Lower leg skin (tissue), 4 donors: Measurements from ENCODE around the gene PTK6. TPM values are rescaled to one million over a fixed set of nuclear protein-coding genes. Genes with fewer than 3 reads are reported as not detected.

Source experiments
- DNase-seq, 2 donors: peaks; one replicate each; pipeline ENCODE4 v3.0.0-alpha.2; 2019; ENCODE audit warnings: low spot score in 2 of 2
- H3K4me3 ChIP-seq: fragments of 200-600 bp; sonication (generic); 2 replicates; pipeline ENCODE4 v1.5.1; 2017; ENCODE audit warnings: mild to moderate bottlenecking, low read depth; ENCODE audit not compliant: poor library complexity, severe bottlenecking
- POLR2A ChIP-seq, 2 donors: fragments of 450-650 bp; IDR thresholded peaks; one replicate each; pipeline ENCODE4 v1.6.1; 2016 to 2017; ENCODE audit warnings: antibody characterized with exemption in 2 of 2, mild to moderate bottlenecking in 1 of 2, moderate library complexity in 1 of 2
- WGBS, 2 donors: methylation state at CpG; one replicate each; pipeline ENCODE4 v1.1.5; 2018; 5-methylcytosine and 5-hydroxymethylcytosine counted together
- intact Hi-C: fragments of 100-400 bp; cut with DNase I; formaldehyde crosslinking; loops from one replicate; pipeline ENCODE4 v1.15.0; 2023; ENCODE audit warnings: low total_unique reads
- total RNA-seq, 4 donors: library from RNA; depleted of rRNA; stranded (reverse); fragments of >200 nt; gene quantifications; one replicate each; pipeline ENCODE4 v1.1.0, GENCODE V29; 2016
- TF ChIP-seq, protein P1 (sequence below), 3 donors: fragments of 450-650 bp; IDR thresholded peaks; one replicate each; pipeline ENCODE4 v1.5.1; 2016; ENCODE audit warnings: antibody characterized with exemption in 3 of 3, mild to moderate bottlenecking in 3 of 3, moderate library complexity in 2 of 3

Gene PTK6
- total RNA-seq, 4 donors from 2014 or later: 72.4 to 101 (median 79.9) TPM

DNA sequence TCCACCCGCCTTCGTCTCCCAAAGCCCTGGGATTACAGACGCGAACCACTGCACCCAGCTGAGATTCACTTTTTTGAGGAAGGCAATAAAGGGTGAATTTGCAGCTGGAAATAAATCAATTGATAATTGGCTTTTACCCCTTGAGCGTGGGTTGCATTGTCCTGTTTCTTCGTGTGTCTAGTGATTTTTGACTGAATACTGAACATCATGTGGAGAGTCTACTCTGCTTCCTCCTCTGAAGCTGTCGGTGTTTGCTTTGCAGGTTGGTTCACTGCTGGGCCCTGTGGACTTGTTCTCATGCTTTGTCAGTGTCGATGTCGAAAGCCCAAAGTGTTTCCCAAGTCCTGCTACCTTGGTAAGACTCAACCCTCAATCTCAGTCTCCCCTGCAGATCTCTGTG, 32.5 kb downstream of the PTK6 start:
- 87 to 89% methylated on average over 9 of the region's 9 CpGs for WGBS, 2 donors
- TF ChIP-seq, protein P1, sequence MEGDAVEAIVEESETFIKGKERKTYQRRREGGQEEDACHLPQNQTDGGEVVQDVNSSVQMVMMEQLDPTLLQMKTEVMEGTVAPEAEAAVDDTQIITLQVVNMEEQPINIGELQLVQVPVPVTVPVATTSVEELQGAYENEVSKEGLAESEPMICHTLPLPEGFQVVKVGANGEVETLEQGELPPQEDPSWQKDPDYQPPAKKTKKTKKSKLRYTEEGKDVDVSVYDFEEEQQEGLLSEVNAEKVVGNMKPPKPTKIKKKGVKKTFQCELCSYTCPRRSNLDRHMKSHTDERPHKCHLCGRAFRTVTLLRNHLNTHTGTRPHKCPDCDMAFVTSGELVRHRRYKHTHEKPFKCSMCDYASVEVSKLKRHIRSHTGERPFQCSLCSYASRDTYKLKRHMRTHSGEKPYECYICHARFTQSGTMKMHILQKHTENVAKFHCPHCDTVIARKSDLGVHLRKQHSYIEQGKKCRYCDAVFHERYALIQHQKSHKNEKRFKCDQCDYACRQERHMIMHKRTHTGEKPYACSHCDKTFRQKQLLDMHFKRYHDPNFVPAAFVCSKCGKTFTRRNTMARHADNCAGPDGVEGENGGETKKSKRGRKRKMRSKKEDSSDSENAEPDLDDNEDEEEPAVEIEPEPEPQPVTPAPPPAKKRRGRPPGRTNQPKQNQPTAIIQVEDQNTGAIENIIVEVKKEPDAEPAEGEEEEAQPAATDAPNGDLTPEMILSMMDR (IDR thresholded peaks at IDR 0.05): no peak
- no peak for TF ChIP-seq POLR2A (IDR thresholded peaks at IDR 0.05)
- DNase-seq: no peak
- H3K4me3 ChIP-seq: no peak overlapping the region
- intact Hi-C loops: no loop called here

DNA sequence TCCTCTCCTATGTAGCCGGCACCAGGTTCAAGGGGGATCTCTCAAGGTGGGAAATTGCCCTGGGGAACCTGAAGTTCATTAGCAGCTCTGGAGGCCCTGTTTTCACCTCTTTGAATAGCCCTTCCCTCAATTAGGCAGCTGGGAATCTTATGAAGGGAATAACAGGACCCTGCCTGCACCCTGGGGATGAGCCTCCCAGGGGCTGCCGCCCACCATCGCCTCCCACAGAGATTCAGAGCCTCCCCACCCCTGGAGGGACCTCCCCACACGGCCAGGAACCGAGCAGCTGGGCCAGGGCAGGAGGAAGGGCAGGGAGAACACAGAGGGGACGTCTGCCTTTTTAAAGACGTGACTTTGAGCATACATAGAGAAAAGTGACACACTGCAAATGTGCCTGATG, 33.7 kb downstream of the PTK6 start:
- DNase-seq: no peak
- H3K4me3 ChIP-seq: no peak overlapping the region
- TF ChIP-seq, protein P1 (IDR thresholded peaks at IDR 0.05): no peak
- TF ChIP-seq POLR2A (IDR thresholded peaks at IDR 0.05): no peak
- intact Hi-C loops: no loop called here
- 21 to 47% methylated on average over 7 of the region's 7 CpGs for WGBS, 2 donors

GRCh38 chr20:63502671-63503172, 34.5 kb downstream of the PTK6 start:
- H3K4me3 ChIP-seq: no peak overlapping the region
- no peak for DNase-seq
- WGBS, 2 donors: 38 to 65% methylated on average over 10 to 14 of the region's 15 CpGs
- TF ChIP-seq, protein P1 (IDR thresholded peaks at IDR 0.05): no peak
- TF ChIP-seq POLR2A (IDR thresholded peaks at IDR 0.05): no peak
- intact Hi-C loops: no loop called here

GRCh38 chr20:63501818-63502670, 35.1 kb downstream of the PTK6 start:
- no peak for TF ChIP-seq POLR2A (IDR thresholded peaks at IDR 0.05)
- TF ChIP-seq, protein P1 (IDR thresholded peaks at IDR 0.05): no peak
- no peak overlapping the region for H3K4me3 ChIP-seq
- intact Hi-C loops: no loop called here
- 6 to 38% methylated on average over 5 to 13 of the region's 26 CpGs for WGBS, 2 donors
- DNase-seq: no peak

DNA sequence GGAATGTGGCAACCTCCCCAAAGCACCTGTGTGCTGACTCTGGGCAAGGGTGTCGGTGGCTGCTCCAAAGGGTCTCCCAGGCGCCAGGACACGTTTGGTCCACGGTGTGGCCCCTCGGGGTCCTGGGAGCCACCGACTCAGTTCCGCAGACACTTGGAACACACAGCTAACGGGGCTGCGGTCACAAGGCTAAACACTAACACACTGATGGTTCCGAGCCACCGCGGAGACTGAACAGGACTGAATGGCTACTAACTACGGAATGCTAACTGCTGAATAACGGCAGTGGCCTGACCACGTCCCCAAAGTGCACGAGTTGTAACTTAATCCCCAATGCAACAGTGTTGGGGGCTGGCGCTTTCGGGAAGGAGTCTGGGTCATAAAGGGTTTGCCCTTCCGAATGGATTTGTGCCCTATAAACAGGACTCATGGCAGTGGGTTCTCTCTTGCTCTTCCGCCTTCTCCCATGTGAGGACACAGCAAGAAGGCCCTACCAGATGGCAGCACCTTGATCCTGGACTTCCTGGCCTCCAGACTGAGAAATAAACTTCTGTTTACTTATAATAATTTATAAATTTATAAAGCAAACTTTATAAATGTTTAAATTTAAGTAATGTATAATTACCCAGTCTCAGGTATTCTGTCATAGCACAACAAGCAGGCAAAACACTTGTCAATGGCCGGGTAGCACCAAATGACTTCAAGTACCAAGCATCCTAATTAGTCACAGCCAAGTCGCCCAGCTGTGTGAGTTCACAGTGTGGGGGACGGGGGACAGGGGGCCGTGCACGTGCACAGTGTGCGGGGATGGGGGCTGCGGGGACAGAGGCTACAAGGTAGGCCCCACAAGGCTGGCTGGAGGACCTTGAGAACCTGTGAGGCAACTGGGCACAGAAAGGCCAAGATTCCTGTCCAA, 36.0 kb downstream of the PTK6 start:
- TF ChIP-seq POLR2A (IDR thresholded peaks at IDR 0.05): no peak
- TF ChIP-seq, protein P1 (IDR thresholded peaks at IDR 0.05): no peak
- DNase-seq: no peak
- intact Hi-C loops: no loop called here
- no peak overlapping the region for H3K4me3 ChIP-seq
- WGBS, 2 donors: 81 to 82% methylated on average over 23 to 27 of the region's 27 CpGs
